Pons (tissue), 1 donor: ENCODE results near the gene TCTN1.
"Not testable (repeated sequence)": the region's sequence is repeated elsewhere in the genome, so short reads cannot be mapped to it uniquely, and the experiment has no call there.

Experiments
- DNase-seq: peaks from one replicate; pipeline ENCODE4 v3.0.0-alpha.2; 2016; ENCODE audit warnings: low spot score

TCTN1 gene

GRCh38 chr12:110638796-110639195, 24.9 kb downstream of the TCTN1 start:
- no peak for DNase-seq

- DNase-seq: peak; percentile 46
Observed at GRCh38 chr12:110639336-110640141, 25.6 kb downstream of the TCTN1 start.

GRCh38 chr12:110640275-110641025, 26.5 kb downstream of the TCTN1 start:
- peak; percentile 34 for DNase-seq

GRCh38 chr12:110641521-110641920, 27.6 kb downstream of the TCTN1 start:
- DNase-seq: no peak

- no peak for DNase-seq
Observed at GRCh38 chr12:110647631-110648040, 33.7 kb downstream of the TCTN1 start.

GRCh38 chr12:110649341-110649847, 35.5 kb downstream of the TCTN1 start:
- peak; percentile 17 for DNase-seq

- not testable (repeated sequence) for DNase-seq
Observed at GRCh38 chr12:110654238-110654637, 40.3 kb downstream of the TCTN1 start.

GRCh38 chr12:110656071-110656655, 42.2 kb downstream of the TCTN1 start:
- no peak for DNase-seq

- peak; percentile 41 for DNase-seq
Observed at GRCh38 chr12:110657747-110658146, 43.8 kb downstream of the TCTN1 start.

- no peak for DNase-seq
Observed at GRCh38 chr12:110658242-110658641, 44.3 kb downstream of the TCTN1 start.

GRCh38 chr12:110658878-110659277, 44.9 kb downstream of the TCTN1 start:
- no peak for DNase-seq

GRCh38 chr12:110661337-110661972, 47.5 kb downstream of the TCTN1 start:
- peak; percentile 28 for DNase-seq

GRCh38 chr12:110666892-110667291, 53.0 kb downstream of the TCTN1 start:
- DNase-seq: no peak

GRCh38 chr12:110667671-110668070, 53.7 kb downstream of the TCTN1 start:
- DNase-seq: no peak

- no peak for DNase-seq
Observed at GRCh38 chr12:110668480-110669192, 54.7 kb downstream of the TCTN1 start.

GRCh38 chr12:110669193-110669502, 55.2 kb downstream of the TCTN1 start:
- no peak for DNase-seq

GRCh38 chr12:110670161-110670701, 56.3 kb downstream of the TCTN1 start:
- DNase-seq: no peak

- no peak for DNase-seq
Observed at GRCh38 chr12:110676171-110676570, 62.2 kb downstream of the TCTN1 start.

GRCh38 chr12:110677206-110677911, 63.4 kb downstream of the TCTN1 start:
- peak; percentile 75 for DNase-seq

- no peak for DNase-seq
Observed at GRCh38 chr12:110677982-110678381, 64.1 kb downstream of the TCTN1 start.

- DNase-seq: no peak
Observed at GRCh38 chr12:110679201-110679600, 65.3 kb downstream of the TCTN1 start.
